H9 (cell line): ENCODE results near the gene PRDM5. TPM values are rescaled to one million over a fixed set of nuclear protein-coding genes. Genes with fewer than 3 reads are reported as not detected.

ENCODE experiments used
- DNase-seq: peaks from one replicate; pipeline ENCODE4 v3.0.0-alpha.2; 2017
- H2AFZ ChIP-seq: one replicate; pipeline ENCODE4 v1.6.1; 2013; ENCODE audit warnings: mild to moderate bottlenecking, low read length, control low read depth, moderate library complexity
- H2AK5ac ChIP-seq: 2 replicates; pipeline ENCODE4 v1.6.1; 2013; ENCODE audit warnings: low read length, control low read depth, mixed read lengths; ENCODE audit not compliant: insufficient read length
- H2BK120ac ChIP-seq: one replicate; pipeline ENCODE4 v1.6.1; 2013; ENCODE audit warnings: low read depth, mild to moderate bottlenecking, low read length, control low read depth, inconsistent platforms; ENCODE audit not compliant: poor library complexity, severe bottlenecking
- H2BK12ac ChIP-seq: 2 replicates; pipeline ENCODE4 v1.6.1; 2013; ENCODE audit warnings: low read length, control low read depth, mixed read lengths, low read depth; ENCODE audit not compliant: insufficient read length
- H2BK15ac ChIP-seq: 2 replicates; pipeline ENCODE4 v1.6.1; 2013; ENCODE audit warnings: low read depth, low read length, control low read depth
- H2BK20ac ChIP-seq: one replicate; pipeline ENCODE4 v1.6.1; 2013; ENCODE audit warnings: low read depth, mild to moderate bottlenecking, low read length, control low read depth, inconsistent platforms; ENCODE audit not compliant: poor library complexity, severe bottlenecking
- H2BK5ac ChIP-seq: 2 replicates; pipeline ENCODE4 v1.6.1; 2013; ENCODE audit warnings: low read length, control low read depth, mixed read lengths; ENCODE audit not compliant: insufficient read length
- H3K14ac ChIP-seq: 2 replicates; pipeline ENCODE4 v1.6.1; 2013; ENCODE audit warnings: low read length, control low read depth; ENCODE audit not compliant: insufficient read depth
- H3K18ac ChIP-seq: 2 replicates; pipeline ENCODE4 v1.6.1; 2013; ENCODE audit warnings: low read depth, mild to moderate bottlenecking, mixed read lengths, low read length, control low read depth; ENCODE audit not compliant: insufficient read length
- H3K23ac ChIP-seq: 2 replicates; pipeline ENCODE4 v1.6.1; 2013; ENCODE audit warnings: low read length, control low read depth, mixed read lengths, low read depth; ENCODE audit not compliant: insufficient read length
- H3K23me2 ChIP-seq: 2 replicates; pipeline ENCODE4 v1.6.1; 2013; ENCODE audit warnings: low read depth, mild to moderate bottlenecking, mixed read lengths, low read length, control low read depth; ENCODE audit not compliant: insufficient read length, poor library complexity, severe bottlenecking
- H3K27ac ChIP-seq: 2 replicates; pipeline ENCODE4 v1.5.1; 2013; ENCODE audit warnings: low read length, control low read depth, mixed read lengths, low read depth; ENCODE audit not compliant: insufficient read length
- H3K27me3 ChIP-seq: 2 replicates; pipeline ENCODE4 v1.6.1; 2013; ENCODE audit warnings: low read length, control low read depth, inconsistent platforms; ENCODE audit not compliant: insufficient read depth
- H3K4ac ChIP-seq: 2 replicates; pipeline ENCODE4 v1.6.1; 2013; ENCODE audit warnings: low read depth, mild to moderate bottlenecking, control low read depth, inconsistent platforms, low read length, moderate library complexity
- H3K4me1 ChIP-seq: 2 replicates; pipeline ENCODE4 v1.6.1; 2013; ENCODE audit warnings: low read length, control low read depth, inconsistent platforms; ENCODE audit not compliant: insufficient read depth
- H3K4me2 ChIP-seq: 2 replicates; pipeline ENCODE4 v1.6.1; 2013; ENCODE audit warnings: low read length, control low read depth, mixed read lengths; ENCODE audit not compliant: insufficient read length, insufficient read depth
- H3K56ac ChIP-seq: 2 replicates; pipeline ENCODE4 v1.6.1; 2013; ENCODE audit warnings: low read depth, mild to moderate bottlenecking, mixed read lengths, low read length, control low read depth; ENCODE audit not compliant: insufficient read length
- H3K79me1 ChIP-seq: 2 replicates; pipeline ENCODE4 v1.6.1; 2013; ENCODE audit warnings: low read depth, mild to moderate bottlenecking, moderate library complexity, low read length, control low read depth, inconsistent platforms; ENCODE audit not compliant: insufficient read depth, poor library complexity, severe bottlenecking
- H3K79me2 ChIP-seq: 2 replicates; pipeline ENCODE4 v1.6.1; 2013; ENCODE audit warnings: low read length, control low read depth, inconsistent platforms; ENCODE audit not compliant: insufficient read depth
- H3K9ac ChIP-seq: 2 replicates; pipeline ENCODE4 v1.6.1; 2013; ENCODE audit warnings: low read length, control low read depth, mixed read lengths; ENCODE audit not compliant: insufficient read length; ENCODE audit errors: extremely low read depth
- H3K9me3 ChIP-seq: one replicate; pipeline ENCODE4 v1.6.1; 2013; ENCODE audit warnings: low read depth, low read length, inconsistent platforms; ENCODE audit not compliant: control insufficient read depth
- H3T11ph ChIP-seq: one replicate; pipeline ENCODE4 v1.6.1; 2013; ENCODE audit warnings: mild to moderate bottlenecking, low read length, control low read depth, inconsistent platforms
- H4K20me1 ChIP-seq: one replicate; pipeline ENCODE4 v1.6.1; 2013; ENCODE audit not compliant: control insufficient read depth, insufficient read length, insufficient read depth
- H4K5ac ChIP-seq: 2 replicates; pipeline ENCODE4 v1.6.1; 2013; ENCODE audit warnings: low read depth, mild to moderate bottlenecking, mixed read lengths, low read length, control low read depth; ENCODE audit not compliant: insufficient read length
- H4K8ac ChIP-seq: replicated peaks from 2 replicates; pipeline ENCODE4 v1.6.1; 2013; ENCODE audit warnings: low read length, control low read depth, mixed read lengths, low read depth; ENCODE audit not compliant: insufficient read length
- H4K91ac ChIP-seq: 2 replicates; pipeline ENCODE4 v1.6.1; 2013; ENCODE audit warnings: low read depth, mild to moderate bottlenecking, moderate library complexity, mixed read lengths, low read length, control low read depth; ENCODE audit not compliant: insufficient read length
- H3K27ac Mint-ChIP-seq, 3 experiments: 2 replicates in 2 of 3; 3 replicates in 1 of 3; pipeline ENCODE4 v1.8.0; 2020 to 2021; ENCODE audit warnings: mixed read lengths in 3 of 3, mild to moderate bottlenecking in 1 of 3, moderate library complexity in 1 of 3
- H3K27me3 Mint-ChIP-seq: 2 replicates; pipeline ENCODE4 v1.8.0; 2021; ENCODE audit warnings: low read depth, mild to moderate bottlenecking, moderate library complexity, mixed read lengths
- H3K36me3 Mint-ChIP-seq, 3 experiments: 2 replicates in 2 of 3; 3 replicates in 1 of 3; pipeline ENCODE4 v1.8.0; 2020 to 2021; ENCODE audit warnings: low read depth in 3 of 3, mixed read lengths in 3 of 3; ENCODE audit not compliant: insufficient read depth in 1 of 3
- H3K4me1 Mint-ChIP-seq, 2 experiments: 2 replicates each; pipeline ENCODE4 v1.8.0; 2020; ENCODE audit warnings: mixed read lengths in 2 of 2
- H3K4me3 Mint-ChIP-seq, 2 experiments: 2 replicates in 1 of 2; 3 replicates in 1 of 2; pipeline ENCODE4 v1.8.0; 2020 to 2021; ENCODE audit warnings: mild to moderate bottlenecking in 2 of 2, mixed read lengths in 2 of 2, moderate library complexity in 1 of 2
- H3K9me3 Mint-ChIP-seq, 2 experiments: 2 replicates in 1 of 2; 3 replicates in 1 of 2; pipeline ENCODE4 v1.8.0; 2020; ENCODE audit warnings: mild to moderate bottlenecking in 2 of 2, mixed read lengths in 2 of 2, moderate library complexity in 1 of 2
- CTCF ChIP-seq: fragments of 200-600 bp; sonication (generic); conservative IDR thresholded peaks from 3 replicates; pipeline ENCODE4 v1.8.0; 2021; ENCODE audit warnings: antibody characterized with exemption, mild to moderate bottlenecking
- total RNA-seq: library from RNA; stranded (reverse); gene quantifications from 2 replicates; pipeline ENCODE4 v1.2.1, GENCODE V29; 2021

The PRDM5 gene
- total RNA-seq, 1 experiment from 2014 or later = 21.7 TPM

GRCh38 chr4:120693816-120694215 lies 228.7 kb downstream of the PRDM5 start:
- Mint-ChIP-seq H3K4me3 (no peak overlapping the region; a peak in 1 of 5 replicates), H3K27ac (no peak overlapping the region), H3K27me3 (no peaks in the 10 kb centered on the region), H3K4me1 (no peaks in the 10 kb centered on the region), H3K9me3 (no peaks in the 10 kb centered on the region), H3K36me3 (no peaks in the 10 kb centered on the region)
- no peak overlapping the region for H2BK120ac ChIP-seq
- H2BK12ac ChIP-seq = no peak overlapping the region
- no peak overlapping the region for H2AFZ ChIP-seq
- no peaks in the 10 kb centered on the region for H3K27me3 ChIP-seq
- H3K18ac ChIP-seq = no peak overlapping the region
- H2BK20ac ChIP-seq = no peak overlapping the region
- no peak overlapping the region for H2BK15ac ChIP-seq
- no peaks in the 10 kb centered on the region for H3K23me2 ChIP-seq
- H3K79me2 ChIP-seq = no peaks in the 10 kb centered on the region
- no peak overlapping the region for H3K14ac ChIP-seq
- H3K4ac ChIP-seq = no peak overlapping the region
- TF ChIP-seq CTCF = no peak
- no peaks in the 10 kb centered on the region for H3K9me3 ChIP-seq
- no peaks in the 10 kb centered on the region for H3K4me1 ChIP-seq
- DNase-seq = no peak
- H4K8ac ChIP-seq = no peak overlapping the region
- H4K20me1 ChIP-seq = no peaks in the 10 kb centered on the region
- H4K5ac ChIP-seq = no peak overlapping the region
- H3K27ac ChIP-seq = no peak overlapping the region
- no peak overlapping the region for H3K23ac ChIP-seq
- no peaks in the 10 kb centered on the region for H3K79me1 ChIP-seq
- no peak overlapping the region for H3K9ac ChIP-seq
- no peak overlapping the region for H3T11ph ChIP-seq
- H3K4me2 ChIP-seq = no peak overlapping the region
- no peak overlapping the region for H2AK5ac ChIP-seq
- H3K56ac ChIP-seq = no peak overlapping the region
- H2BK5ac ChIP-seq = no peak overlapping the region
- no peak overlapping the region for H4K91ac ChIP-seq
